ENCODE measurements around the gene OR10G2.
"Not testable (repeated sequence)": the region's sequence is repeated elsewhere in the genome, so short reads cannot be mapped to it uniquely, and the experiment has no call there.

Gene OR10G2, protein sequence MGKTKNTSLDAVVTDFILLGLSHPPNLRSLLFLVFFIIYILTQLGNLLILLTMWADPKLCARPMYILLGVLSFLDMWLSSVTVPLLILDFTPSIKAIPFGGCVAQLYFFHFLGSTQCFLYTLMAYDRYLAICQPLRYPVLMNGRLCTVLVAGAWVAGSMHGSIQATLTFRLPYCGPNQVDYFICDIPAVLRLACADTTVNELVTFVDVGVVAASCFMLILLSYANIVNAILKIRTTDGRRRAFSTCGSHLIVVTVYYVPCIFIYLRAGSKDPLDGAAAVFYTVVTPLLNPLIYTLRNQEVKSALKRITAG

DNA sequence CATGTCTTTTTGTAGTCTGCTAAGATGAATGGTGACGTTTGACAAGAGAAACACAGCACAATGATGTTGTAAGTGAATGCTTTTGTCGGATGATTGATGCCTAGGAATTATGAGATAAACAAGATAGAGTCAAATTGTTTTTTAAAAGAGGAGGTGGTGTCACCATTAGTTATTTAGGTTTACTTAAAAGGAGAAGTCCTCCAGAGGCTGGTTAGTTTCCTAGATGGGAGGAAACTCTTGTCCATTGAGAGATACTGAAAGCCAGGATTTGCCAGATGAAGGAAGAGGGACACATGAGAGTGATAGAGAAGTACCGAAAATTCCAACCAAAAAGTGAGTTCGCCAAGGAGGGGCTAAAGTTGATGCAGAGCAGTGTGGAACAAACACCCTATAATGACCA, at the start of gene OR10G2:
Gene OR10G2 (minus strand): TSS at position 101 of the 400 bp plus-strand sequence. CDS start 98 bp downstream, at position 3.
- no peak for DNase-seq

DNA sequence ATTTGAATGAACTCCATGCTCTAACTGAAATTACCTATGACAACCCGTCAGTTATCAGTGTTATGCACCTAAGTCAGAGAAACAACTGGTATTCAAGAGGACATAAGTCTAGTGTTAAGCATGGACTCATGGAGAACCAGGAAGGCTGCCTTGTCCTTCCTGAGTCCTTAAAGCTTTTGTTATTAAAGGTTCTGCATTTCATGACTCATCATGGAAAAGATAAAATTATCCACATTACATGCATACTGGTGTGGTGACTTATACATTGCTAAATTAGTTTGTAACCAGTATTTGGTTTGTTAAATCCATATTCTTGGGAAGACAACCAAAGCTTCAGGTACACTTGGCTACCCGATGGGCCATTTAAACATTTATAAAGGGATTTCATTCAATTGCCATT, 45.3 kb upstream of the OR10G2 start:
- DNase-seq, result no peak

DNA sequence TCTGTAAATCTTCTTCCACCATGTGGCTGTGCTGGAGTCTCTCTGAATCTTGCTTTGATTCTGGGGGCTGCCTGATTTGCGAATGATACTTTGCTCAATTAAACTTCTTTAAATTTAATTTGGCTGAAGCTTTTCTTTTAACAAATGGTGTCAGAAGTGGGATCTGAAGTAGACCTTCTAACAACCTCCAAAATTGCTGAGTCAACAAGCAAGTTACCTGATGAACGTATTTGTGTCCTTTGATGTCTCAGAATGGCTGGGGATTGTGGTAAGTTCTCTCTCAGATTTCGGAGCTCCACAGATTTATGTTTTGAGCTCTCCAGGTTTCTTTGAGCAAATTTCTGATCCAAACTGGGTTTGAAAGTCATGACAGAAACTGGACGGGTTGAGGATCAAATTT, 40.8 kb upstream of the OR10G2 start:
- DNase-seq, result no peak

DNA sequence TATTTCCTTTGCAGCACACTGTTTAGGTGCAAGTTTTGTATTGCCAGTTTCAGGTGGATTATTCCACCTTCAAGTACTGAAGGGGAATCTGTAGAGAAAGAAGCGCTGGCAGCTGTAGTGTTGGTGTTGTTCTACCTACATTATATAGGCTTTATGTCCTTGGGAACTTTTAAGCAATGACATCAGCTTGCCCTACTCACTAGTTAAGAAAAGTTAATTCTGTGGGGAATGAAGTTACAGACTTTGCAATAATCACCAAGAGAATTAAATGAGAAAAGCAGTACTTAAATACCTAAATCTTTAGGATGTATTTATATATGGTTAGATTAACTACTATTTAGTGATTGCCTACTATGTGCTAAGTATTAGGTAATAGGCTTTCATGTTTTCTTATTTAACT, 39.0 kb upstream of the OR10G2 start, which contains the start of gene OR4E1:
Gene OR4E1 (minus strand): TSS at position 101 of the 400 bp plus-strand sequence. CDS start 2,883 bp downstream, outside the sequence.
- no peak for DNase-seq

DNA sequence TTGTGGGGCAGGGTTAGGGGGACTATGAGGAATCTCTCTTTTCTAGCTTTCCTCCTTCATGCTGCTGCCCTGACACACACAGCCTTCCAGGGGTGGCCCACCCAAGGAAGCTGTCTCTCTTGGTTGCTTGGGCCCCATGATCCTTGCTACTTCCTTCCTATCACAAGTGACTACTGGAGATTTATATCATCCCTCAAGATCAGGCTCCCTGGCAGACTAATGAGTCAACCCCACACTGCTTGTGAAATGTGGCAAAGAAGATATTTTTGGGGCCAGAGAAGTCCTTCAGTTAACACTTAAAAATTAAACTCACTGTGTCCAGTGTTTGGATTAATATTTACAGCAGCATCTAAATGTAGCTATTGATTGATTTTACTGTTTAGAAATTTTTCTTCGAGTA, 37.4 kb upstream of the OR10G2 start:
- DNase-seq, result no peak

DNA sequence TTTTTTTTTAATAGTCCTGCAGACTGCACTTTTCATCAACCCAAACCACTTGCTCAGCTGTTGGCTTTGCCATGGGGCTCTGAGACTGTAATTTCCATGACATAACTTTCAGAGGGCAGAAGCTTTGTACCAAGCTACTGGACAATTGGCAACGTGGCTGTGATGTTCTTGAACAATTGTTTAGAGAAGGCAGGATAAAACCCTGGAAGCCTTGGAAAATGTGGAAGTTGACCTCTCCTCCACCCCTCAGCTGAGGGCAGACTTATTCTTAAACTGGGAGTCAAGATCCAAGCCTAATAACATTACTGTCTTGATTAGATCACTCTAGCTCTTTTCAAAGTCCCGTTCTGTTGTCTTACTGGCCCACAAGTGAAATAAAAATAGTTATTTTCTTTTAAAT, 36.6 kb upstream of the OR10G2 start:
- DNase-seq, result no peak

DNA sequence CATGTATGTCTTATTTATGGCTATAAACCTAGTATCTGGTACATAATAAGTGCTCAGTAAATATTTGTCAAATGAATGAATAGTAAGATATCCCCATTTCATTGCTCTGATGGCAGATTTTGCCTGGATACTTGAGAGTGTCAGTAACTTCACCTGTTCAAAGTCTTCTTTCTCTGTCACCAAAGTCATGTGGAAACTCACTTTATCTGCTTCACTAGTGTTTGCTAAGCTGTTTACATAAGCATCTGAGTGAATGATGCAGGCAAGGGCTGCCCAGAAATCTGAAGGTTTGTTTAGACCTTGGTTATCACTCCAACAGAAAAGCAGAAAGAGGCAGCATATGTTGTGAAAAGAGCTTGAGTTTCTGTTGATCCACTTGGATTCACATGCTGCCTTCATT, 34.5 kb upstream of the OR10G2 start:
- DNase-seq, result no peak

DNA sequence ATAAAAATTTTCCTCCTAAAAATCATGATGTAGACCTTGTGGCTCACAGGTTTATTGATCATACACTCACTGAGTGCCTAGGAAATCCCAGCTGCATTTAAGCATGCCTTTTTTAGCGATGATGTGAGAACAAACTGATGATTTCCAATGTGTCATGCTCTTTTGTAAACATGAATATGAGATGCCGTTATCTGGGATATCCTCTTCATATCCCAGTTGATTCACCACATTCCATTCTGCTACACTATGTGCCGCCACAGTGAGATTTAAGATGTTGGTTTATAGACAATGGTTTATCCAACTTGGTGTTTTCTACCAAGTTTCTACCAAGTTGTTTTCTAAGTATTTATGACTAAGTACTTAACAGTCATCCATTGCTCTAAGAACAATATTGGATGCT, 33.6 kb upstream of the OR10G2 start:
- no peak for DNase-seq

DNA sequence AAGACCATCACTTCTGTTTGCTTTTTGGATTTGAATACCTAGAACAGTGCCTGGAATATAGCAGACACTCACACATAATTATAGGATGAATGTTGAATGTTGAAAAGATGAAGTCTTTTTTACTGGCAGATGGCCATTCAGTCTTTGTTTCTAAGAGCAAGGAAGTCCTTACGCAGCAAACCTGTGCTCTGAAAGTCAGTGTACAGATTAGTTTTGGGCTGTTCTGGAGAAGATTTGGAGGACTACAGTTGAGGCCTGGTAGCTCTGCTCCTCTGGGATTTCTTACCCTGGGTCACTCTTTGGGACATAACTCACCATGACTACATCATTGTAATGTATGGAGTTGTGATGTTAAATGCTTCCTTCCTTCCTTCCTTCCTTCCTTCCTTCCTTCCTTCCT, 22.2 kb upstream of the OR10G2 start:
- no peak for DNase-seq

DNA sequence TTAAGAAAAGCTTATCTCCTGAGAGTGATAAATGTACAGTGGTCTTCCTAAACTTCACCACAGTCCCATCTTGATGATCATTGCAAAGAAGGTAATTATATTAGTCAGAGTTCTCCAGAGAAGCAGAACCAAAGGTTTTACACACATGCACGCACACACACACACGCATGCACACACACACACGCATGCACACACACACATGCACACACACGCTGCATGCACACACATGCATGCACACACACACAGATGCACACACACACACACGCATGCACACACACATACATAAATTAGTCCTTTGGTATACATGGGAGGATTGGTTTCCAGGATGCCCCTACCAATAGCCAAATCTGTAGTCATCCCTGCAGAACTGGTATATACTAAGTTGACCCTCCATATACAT, 19.5 kb upstream of the OR10G2 start:
- DNase-seq, result no peak

DNA sequence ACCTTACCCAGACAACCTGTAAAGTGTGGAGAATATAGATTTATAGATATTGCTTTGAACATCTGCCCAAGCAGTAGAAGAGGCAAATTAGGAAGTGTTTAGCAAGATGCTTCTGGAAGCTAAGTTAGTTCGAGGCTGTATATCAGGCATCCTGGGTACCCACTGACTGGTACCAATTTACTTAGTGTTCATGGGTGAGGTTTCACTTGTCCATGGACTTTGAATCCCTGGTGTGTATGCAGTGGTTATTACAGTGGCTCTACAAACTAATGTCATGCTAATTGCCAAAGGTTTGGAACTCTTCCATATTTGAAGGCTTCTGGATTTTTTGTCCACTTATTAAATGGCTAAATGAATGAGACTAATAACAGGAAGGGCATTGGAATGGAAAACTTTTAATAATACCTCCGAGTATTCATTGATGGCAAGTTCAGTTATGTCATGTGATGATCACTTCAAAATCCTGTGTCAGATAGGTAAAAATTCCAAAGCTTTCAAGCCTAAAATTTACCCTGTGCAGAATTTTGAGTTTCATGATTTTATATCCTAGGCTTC, 18.7 kb upstream of the OR10G2 start, which contains the start of gene OR4E2:
Gene OR4E2 (plus strand): TSS at position 505 of the 555 bp plus-strand sequence. CDS start 11,248 bp downstream, outside the sequence.
- DNase-seq, result no peak

DNA sequence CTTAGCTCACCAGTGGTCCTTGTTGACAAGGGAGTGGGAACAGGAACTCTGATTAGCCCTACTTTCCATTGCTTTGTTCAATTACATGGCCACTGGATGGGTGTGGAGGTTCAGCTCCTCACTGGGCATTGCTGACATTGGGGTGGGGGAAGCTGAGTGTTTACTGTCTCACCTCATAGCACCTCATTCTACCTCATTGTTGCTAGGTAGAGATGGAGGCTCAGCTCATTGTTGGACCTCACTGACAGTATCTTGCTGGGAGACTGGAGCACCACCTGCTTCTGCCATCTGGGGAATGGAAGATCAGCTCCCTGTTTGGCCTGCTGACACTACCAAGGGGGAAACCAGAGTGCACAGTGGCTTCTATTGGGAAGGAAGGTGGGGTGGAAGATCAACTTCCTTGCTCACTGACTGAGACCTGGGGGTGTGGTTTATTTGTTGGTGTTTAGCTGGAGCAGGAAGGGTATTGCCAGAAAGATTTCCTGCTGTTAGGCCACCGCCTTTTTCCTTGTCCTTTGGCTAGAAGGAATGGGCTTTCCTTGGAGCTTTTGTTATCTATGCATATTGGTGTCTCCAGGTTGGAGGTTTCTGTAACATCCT, 17.6 kb upstream of the OR10G2 start:
- no peak for DNase-seq

DNA sequence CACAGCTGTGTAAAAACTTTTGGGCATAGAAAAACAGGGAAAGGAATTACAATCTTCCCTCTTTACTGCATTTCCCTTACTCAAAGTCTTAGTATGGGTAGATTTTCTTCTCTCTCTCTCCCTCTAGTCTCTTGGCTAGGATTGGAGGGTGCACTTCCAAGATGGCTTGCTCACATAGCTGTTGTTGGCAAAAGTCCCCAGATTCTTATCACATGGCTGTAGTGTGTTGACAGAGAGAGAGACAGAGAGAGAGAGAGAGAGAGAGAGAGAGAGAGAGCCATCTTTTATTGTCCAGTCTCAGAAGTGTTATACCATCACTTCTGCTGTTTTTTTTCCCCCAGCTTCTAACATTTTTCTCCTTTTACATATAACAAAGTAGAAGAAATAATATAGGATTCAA, 12.6 kb upstream of the OR10G2 start:
- DNase-seq, result no peak

DNA sequence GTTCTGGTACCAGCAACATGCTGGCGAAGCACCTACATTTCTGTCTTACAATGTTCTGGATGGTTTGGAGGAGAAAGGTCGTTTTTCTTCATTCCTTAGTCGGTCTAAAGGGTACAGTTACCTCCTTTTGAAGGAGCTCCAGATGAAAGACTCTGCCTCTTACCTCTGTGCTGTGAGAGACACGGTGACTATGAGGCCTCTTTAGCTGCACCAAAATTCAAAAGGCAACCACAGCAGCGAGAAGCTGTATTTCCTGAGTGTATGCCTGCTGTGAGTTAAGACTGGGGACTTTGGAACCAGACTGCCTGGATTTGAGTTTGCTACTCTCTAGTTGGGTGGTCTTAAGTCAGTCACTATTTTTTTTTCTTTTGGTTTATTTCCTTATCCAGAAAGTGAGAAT, 8.7 kb upstream of the OR10G2 start:
- no peak for DNase-seq

DNA sequence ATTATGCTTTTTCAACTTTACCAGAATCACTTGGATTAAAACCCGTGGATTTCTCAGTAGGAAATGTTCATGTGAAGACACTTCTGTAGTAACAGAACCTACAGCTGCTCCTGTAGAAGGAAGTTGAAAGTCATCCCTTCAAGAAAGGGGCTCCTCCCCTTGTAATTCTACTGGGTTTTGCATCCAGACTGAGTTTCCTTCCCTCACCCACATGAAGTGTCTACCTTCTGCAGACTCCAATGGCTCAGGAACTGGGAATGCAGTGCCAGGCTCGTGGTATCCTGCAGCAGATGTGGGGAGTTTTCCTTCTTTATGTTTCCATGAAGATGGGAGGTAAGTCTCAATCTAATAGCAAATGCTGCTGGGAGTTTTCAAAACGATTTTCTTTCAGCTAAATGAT, 7.9 kb upstream of the OR10G2 start:
- DNase-seq, result no peak

DNA sequence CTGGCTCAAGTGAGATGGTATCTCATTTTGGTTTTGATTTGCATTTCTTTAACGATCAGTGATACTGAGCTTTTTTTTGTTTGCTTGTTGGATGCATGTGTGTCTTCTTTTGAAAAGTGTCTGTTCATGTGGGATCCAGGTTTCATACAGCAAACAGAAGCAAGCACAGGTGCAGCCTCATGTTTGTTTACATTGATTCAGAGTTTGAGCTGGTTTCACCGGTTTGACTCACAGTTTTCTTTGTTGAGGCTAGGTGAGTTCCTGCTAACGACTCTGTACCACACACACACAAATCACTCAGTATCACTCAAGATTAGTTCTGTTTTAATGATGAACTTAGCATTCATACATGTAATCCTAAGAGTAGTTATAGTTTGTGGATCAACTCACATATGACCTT, 3.7 kb downstream of the OR10G2 start:
- DNase-seq, result no peak

DNA sequence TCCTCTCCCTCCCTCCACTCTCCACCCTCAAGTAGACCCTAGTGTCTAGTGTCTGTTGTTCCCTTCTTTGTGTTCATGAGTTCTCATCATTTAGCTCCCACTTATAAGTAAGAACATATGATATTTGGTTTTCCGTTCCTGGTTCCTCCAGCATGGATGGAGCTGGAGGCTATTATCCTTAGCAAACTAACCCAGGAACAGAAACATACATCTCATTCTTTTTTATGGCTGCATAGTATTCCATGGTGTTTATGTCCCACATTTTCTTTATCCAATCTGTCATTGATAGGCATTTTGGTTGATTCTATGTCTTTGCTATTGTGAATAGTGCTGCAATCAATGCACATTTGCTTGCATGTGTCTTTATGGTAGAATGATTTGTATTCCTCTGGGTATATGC, 4.2 kb downstream of the OR10G2 start:
- not testable (repeated sequence) for DNase-seq

DNA sequence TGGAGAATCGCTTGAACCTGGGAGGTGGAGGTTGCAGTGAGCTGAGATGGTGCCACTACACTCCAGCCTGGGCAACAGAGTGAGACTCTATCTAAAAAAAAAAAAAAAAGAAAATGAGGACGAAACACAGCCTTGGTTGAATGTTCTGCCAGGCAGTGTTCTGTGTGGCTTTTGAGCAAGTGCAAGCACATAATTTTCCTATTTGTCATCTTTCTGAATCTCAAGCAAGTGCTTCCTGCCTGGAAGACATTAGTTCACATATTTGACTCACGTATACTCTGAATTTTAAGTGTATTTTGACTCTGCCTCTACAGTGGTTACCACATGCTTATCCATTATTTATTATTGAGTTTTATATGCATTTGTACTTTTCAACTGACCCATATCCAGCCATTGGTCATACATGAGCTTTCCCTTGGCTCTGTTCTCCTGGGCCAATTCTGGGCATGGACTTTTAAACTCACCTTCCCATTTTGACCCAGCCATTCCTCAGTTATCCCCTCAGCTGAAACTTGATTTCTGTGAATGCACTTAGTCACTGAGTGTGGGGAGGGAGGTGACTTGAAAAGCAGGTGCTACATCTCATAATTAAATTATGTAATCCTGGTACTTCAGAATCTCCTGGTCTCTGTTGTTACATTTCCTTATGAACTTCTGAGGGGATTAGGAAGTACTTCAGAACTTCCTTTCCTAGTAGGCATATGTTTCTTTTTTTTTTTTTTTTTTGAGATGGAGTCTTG, 8.1 kb downstream of the OR10G2 start:
- DNase-seq, result no peak

DNA sequence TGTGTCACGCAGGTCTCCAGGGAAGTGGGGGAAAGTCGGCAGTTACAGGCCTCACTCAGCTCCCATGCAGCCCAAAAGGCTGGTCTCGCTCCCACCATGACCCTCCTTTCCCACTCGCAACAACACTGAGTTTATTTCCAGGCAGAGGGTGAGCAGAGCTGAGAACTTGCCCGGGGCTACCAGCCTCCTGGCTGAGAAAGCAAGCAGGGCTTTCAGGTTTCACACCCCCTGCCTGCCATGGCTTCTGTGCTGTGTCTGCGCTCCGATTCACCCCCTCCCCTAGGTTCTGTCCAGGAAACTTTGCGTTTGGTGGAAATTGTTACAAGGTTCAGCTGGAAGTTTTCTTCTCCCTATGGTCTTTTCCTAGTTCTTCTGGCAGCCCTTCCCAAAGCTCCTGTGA, 17.1 kb downstream of the OR10G2 start:
- DNase-seq, result no peak

DNA sequence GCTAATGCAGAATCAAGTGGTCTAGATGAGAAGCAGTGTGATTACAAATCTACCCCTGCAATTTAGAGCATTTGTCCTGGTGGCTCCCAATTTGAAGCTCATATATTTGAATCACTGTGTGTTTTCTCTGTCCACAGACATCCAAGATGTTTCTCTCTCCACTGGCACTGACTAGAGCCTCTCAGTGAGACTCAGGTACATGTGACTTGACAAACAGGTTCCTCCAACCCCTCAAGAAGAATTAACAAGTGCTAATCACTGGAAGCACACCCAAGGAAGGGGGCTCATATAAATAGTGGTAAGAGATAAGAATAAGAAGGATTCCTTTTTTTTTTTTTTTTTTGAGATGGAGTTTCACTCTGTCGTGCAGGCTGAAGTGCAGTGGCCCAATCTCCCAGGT, 20.5 kb downstream of the OR10G2 start:
- DNase-seq, result no peak

DNA sequence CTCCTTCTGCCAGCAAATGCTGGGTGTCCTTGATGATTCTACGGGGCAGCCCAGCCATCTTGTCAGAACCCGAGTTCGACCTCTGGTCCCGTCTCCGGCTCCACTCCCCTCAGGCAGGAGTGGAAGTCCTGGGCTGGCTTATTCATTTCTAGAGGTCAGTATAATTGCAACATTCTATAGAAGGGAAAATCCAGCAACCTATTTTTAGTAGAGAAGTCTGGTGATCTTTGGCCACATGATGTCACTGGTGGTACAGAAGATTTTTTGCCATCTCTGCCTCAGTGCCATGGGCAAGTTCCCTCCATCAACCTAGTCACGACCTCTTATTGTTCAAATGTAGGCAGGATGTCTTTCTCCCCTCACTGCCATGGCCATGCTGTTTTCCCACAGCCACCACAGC, 22.4 kb downstream of the OR10G2 start:
- DNase-seq, result no peak

DNA sequence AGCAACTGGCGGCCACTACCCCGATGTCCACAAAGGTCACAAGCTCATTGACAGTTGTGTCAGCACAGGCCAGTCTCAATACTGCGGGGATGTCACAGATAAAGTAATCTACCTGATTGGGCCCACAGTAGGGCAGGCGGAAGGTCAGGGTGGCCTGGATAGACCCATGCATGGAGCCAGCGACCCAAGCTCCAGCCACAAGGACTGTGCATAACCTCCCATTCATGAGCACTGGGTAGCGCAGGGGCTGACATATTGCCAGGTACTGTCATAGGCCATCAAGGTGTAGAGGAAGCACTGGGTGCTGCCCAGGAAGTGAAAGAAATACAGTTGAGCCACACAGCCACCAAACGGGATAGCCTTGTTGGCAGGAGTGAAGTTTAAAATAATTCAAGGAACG, 32.6 kb downstream of the OR10G2 start:
- DNase-seq, result not testable (repeated sequence)

DNA sequence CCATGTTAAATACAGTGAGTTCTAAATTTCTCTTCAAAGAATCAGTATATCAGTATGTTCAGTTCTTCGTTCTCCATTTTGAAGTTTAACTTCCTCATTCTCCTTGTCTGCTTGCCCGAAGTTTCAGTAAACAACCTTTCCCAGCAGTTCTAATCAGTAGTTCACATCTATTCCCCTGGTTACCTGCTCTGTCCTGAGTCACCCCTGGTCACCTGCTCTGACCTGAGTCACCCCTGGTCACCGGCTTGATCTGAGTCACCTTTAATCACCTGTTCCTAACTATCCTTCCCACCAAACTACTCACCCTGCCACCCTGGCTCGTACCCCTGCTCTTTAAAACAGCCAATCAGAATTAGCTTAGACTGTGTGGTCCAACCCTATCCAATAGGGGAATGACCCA, 45.4 kb downstream of the OR10G2 start:
- DNase-seq, result no peak

Data from activated CD4-positive, alpha-beta T cell treated with anti-CD3 and anti-CD28 coated beads, Interleukin-2, Interleukin-6, amounts not matched to agents 100 ng/mL and 50 ng/mL, durations not matched to agents 16 hours and 8 hours (primary cell).